Stimulated activated CD8-positive, alpha-beta memory T cell treated with anti-CD3 and anti-CD28 coated beads, Interleukin-7, amount 100 ng/mL, for 1 hour (primary cell): Measurements from ENCODE around the gene TRAK2.

Source experiments
- DNase-seq, 2 donors: peaks; one replicate each; pipeline ENCODE4 v3.0.0-alpha.2; 2020; ENCODE audit warnings: low read depth in 2 of 2

Gene TRAK2

GRCh38 chr2:201363857-201364560 is 87.2 kb downstream of the TRAK2 start:
- no peak for DNase-seq

GRCh38 chr2:201362396-201362795 is 88.9 kb downstream of the TRAK2 start:
- DNase-seq = no peak

GRCh38 chr2:201361078-201361733 is 90.1 kb downstream of the TRAK2 start:
- no peak for DNase-seq

GRCh38 chr2:201360256-201360655 is 91.0 kb downstream of the TRAK2 start:
- DNase-seq = no peak

GRCh38 chr2:201358684-201359083 is 92.6 kb downstream of the TRAK2 start:
- DNase-seq = no peak

GRCh38 chr2:201357221-201357620 is 94.0 kb downstream of the TRAK2 start, which contains the start of gene FLACC1:
Gene FLACC1, minus strand, starts transcription at chr2:201357345. Its CDS starts 5,941 bp downstream, at chr2:201351404.
- DNase-seq = no peak

GRCh38 chr2:201353116-201353515 is 98.1 kb downstream of the TRAK2 start:
- DNase-seq = no peak

- DNase-seq = no peak
Observed at GRCh38 chr2:201350879-201351278, 100.4 kb downstream of the TRAK2 start.

GRCh38 chr2:201349601-201350000 is 101.7 kb downstream of the TRAK2 start:
- DNase-seq = no peak

- no peak for DNase-seq
Observed at GRCh38 chr2:201348758-201349157, 102.5 kb downstream of the TRAK2 start.

- no peak for DNase-seq
Observed at GRCh38 chr2:201347138-201347537, 104.1 kb downstream of the TRAK2 start.

GRCh38 chr2:201345625-201346213 is 105.5 kb downstream of the TRAK2 start:
- no peak for DNase-seq

GRCh38 chr2:201344663-201345366 is 106.4 kb downstream of the TRAK2 start:
- no peak for DNase-seq

GRCh38 chr2:201343559-201343958 is 107.7 kb downstream of the TRAK2 start:
- DNase-seq = no peak

- DNase-seq = no peak
Observed at GRCh38 chr2:201342923-201343322, 108.3 kb downstream of the TRAK2 start.

GRCh38 chr2:201329409-201329808 is 121.8 kb downstream of the TRAK2 start:
- DNase-seq = no peak

GRCh38 chr2:201327678-201328077 is 123.6 kb downstream of the TRAK2 start:
- no peak for DNase-seq
